HG03571 (cell line): Measurements from ENCODE around the gene DCDC2C.

ENCODE experiments used
- ATAC-seq: cut with Tn5 transposase; IDR thresholded peaks from one replicate; pipeline ENCODE4 v1.9.1; 2021; ENCODE audit not compliant: unreplicated experiment

Gene DCDC2C

DNA sequence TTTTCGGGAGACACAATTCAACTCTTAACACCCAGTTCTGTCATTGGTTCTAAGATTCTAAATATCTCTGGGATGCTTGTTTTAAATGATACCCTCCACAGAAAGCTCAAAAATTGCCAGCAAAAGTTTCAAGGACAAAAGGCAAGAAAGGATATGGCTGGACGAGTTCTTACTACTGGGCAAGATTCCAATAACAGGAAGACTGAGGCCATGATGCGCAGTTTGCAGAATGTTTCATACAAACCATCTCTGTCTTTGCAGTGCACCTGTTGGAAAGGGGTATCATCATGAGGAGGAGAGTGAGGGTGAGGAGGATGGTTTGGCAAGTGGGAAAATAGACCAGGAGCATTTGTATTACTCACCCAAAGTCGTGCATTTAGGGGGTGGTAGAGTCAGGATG, 172.8 kb downstream of the DCDC2C start:
- ATAC-seq, result no peak

DNA sequence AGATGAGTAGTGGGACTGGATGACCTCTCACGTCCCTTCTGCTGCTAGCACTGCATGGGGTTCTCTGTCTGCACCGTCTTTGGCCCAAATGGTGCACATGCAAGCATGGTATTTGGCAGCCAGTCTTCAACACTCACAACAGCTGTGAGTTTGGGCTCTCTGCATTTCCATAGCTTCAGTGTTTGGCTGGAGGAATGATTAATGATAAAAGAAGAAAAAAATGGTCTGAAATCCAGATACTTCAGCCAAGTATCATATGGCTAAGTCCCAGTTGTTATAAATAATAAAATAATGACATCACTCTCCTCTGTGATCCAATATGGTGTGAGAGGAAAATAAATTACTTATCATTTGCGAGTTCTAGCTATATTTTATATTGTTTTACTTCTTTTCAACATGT, 173.3 kb downstream of the DCDC2C start:
- ATAC-seq, result no peak

DNA sequence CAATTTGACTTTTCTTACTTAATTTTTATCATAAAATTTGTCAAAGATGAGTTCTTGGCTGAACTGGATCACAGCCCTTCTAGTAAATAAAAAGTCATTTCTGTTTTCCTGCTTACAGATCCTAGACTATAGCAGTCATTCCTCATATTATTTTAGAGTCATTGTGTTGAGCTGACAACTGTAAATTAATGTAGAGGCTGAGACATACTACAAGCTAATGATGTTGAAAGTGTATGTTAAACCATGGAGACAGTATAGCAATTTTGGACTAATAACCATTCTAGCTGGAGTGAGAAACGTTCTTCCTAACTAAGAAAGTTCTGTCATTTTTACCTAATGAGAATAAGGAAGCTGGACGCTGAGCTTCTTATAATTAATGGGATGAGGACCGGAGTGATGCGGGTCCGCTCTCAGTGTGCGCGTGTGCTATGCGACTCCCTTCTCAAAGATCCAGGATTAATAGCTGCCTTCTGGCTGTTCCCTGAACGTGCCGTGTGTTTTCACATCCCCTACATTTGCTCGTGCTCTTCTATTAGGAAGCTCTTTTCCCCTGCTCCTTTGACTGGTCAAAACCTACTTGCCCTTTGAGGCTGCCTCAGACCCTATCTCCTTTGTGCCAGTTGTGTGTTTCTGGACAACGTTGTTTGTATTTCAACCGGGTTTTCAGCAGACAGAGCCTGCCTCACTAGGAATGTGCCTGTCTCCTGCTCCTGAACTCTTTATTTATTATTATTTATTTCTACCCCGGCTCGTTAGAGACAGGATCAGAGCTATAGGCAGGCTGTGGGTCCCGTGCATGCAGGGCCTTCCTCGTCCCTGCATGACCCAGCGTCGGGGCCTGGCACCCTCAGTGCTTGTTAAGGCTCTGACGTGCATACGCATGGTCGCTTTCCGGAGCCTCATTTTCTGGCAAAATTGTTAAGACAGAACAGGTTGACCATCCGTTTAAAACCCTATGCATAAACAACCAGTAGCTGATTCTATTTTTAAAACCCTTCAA, 182.6 kb downstream of the DCDC2C start:
- ATAC-seq, result no peak

DNA sequence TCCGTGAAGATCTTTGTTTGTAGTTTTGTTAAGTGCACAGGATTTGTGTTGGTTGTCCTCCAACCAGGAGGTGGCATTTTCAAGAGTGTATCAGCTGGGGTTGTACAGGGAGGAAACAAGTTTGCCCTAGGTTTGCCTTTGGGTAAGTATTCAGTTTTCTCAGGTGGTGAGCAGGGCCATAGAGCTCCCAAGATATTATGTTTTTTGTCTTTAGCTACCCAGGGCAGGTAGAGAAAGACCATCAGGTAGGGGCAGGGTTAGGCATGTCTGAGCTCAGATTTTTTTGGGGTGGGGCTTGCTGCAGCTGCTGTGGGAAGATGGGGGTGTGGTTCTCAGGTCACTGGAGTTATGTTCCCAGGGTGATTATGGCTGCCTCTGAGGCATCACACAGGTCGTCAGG, 191.6 kb downstream of the DCDC2C start:
- ATAC-seq, result no peak
